ENCODE results near the gene TRMT44.

TRMT44 gene

GRCh38 chr4:8440492-8441311 lies at the start of gene TRMT44, which contains the start of gene ACOX3:
TSS of gene TRMT44 (plus strand) at chr4:8440777. CDS start at chr4:8440823, 46 bp downstream.
TSS of gene ACOX3 (minus strand) at chr4:8440723. CDS start at chr4:8416521, 24,202 bp downstream.
- DNase-seq, result peak; percentile 85 to 99 (median 92)
- intact Hi-C loops (cut with DNase I), result loop anchor here (1.0 kb wide), 1 partner anchor 12 kb away; no protein-coding TSS in a partner anchor

DNA sequence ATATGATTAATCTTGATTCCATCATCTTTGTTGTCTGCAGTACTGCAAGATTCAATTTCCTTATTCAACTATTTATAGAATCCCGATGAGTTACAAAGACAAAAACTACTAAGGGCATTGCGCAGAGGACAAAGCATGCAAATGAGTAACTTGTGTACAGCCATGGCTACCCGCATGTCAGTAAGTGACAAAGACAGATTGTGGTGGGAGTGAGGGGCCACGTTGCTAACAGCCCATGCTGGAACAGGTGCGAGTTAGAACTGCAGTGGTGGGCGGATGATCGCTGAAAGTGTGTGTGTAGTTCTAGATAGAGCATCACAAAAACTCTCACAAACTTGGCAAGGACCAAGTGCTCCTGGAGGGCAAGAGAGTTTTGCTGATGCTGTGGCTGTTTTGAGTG lies 49.5 kb upstream of the TRMT44 start:
- intact Hi-C loops (cut with DNase I), result no loop called here
- DNase-seq, result no peak

DNA sequence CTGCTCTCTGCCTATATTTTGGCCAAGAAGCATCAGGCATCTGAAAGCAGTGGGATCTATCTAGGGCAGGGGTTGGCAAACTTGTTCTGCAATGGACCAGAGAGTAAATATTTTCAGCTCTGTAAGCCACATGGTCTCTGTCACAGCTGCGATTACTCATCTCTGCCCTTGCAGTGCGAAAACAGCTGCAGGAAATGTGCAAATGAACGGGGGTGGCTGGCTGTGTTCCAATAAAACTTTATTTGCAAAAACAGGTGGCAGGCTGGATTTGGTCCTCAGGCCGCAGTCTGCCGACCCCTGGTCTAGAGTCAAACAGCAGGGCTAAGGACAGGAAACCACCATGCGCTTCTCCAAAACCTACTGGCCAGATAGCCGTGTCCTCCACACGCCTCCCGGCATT lies 48.6 kb upstream of the TRMT44 start:
- intact Hi-C loops (cut with DNase I), result no loop called here
- DNase-seq, result peak in 7 of 10 donors; percentile 41 to 88 (median 53)

DNA sequence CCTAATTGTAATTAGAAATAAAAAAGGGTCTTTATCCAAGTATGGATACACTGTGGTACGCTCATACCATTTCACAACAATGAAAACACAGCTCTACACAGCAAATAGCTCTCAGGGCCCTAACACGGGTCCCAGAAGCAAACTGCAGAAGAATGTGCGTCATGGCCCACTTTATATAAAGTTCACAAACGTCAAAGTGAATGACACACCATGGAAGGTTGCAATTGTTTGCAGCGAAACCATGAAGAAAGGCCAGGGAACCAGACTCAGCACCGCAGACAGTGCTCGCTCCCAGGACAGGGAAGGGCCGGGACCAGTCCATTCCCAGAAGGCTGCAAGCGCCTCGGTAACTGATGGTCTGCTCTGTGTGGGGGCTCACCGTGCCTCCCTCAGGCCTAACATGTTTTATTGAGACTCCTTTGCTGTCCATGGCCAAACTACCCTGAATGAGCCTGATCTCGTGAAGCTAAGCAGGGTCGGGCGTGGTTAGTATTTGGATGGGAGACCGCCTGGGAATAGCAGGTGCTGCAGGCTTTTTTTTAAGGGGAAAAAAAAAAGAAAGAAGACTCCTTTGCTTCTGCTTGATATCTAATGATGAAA lies 47.9 kb upstream of the TRMT44 start:
- intact Hi-C loops (cut with DNase I), result no loop called here
- DNase-seq, result no peak

GRCh38 chr4:8393593-8394038 lies 47.0 kb upstream of the TRMT44 start:
- peak in 6 of 10 donors; percentile 36 to 91 (median 59) for DNase-seq
- intact Hi-C loops (cut with DNase I), result loop anchor here (2.0 kb wide), 1 partner anchor 53 kb away; no protein-coding TSS in a partner anchor

GRCh38 chr4:8394061-8394519 lies 46.5 kb upstream of the TRMT44 start:
- DNase-seq, result peak; percentile 39 to 95 (median 72)
- intact Hi-C loops (cut with DNase I), result loop anchor here (2.0 kb wide), 1 partner anchor 53 kb away; no protein-coding TSS in a partner anchor

DNA sequence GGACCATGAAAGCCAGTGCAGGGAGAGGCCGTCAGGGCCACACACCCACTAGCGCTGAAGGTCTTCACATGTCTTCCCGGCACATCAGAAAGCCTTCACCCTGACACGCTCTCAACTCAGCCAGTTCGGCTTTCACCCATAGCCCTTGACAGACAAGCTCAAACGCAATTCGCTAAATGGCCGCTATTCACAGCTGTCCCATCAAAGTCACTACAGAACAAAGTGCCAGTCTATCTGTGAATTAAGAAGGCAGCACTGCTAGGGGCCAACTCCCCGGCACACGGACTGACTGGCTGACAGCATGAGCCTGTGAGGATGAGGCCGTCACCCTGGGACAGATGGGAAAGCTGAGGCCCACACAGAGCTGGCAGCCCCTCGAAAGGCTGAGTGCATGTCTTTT lies 45.8 kb upstream of the TRMT44 start:
- intact Hi-C loops (cut with DNase I), result loop anchor here (2.0 kb wide), 1 partner anchor 54 kb away; no protein-coding TSS in a partner anchor
- DNase-seq, result peak in 5 of 10 donors; percentile 32 to 92 (median 47)

DNA sequence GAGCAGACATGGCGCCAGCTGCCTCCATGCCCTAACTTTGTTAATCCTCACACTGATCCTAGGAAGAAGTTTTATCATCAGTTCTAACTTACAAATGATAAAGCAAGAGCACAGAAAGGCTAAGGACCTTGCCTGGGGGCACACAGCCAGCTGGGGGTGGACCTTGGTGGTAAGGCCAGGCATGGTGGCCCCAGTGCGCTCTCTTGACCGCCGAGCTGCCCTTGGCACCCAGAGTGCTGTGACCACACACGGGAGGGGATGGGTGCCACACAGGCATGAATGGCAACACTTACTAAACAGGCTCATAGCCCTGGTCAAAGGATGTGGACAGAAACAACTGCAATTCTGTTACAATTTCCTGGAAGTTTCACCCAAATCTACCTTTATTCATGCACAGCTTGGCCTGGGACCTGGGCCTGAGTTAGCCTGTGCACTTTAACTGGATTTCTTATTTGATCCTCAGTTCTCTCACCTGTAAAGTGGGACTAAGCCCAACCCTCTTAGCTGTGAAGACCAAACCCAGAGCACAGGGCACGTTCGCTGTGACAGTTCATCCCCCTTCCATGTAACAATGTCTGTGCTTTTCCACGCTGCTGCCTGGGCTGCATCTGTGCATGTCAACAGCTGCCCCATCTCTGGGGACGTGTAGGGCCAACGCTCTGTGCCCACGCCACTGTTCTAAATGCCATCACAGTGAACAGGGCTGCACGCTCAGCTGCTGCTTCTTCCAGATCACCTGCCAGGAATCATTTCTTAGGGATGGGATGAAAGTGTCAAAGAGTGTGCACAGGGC lies 44.9 kb upstream of the TRMT44 start:
- intact Hi-C loops (cut with DNase I), result loop anchor here (2.0 kb wide), 1 partner anchor 55 kb away; no protein-coding TSS in a partner anchor

GRCh38 chr4:8396762-8397406 lies 43.7 kb upstream of the TRMT44 start:
- no peak for DNase-seq
- intact Hi-C loops (cut with DNase I), result no loop called here

More for the DNA sequence above, 44.9 kb upstream of the TRMT44 start:
- no peak for DNase-seq

GRCh38 chr4:8398347-8398746 lies 42.2 kb upstream of the TRMT44 start:
- intact Hi-C loops (cut with DNase I), result no loop called here
- DNase-seq, result peak in 1 of 10 donors; percentile 49

DNA sequence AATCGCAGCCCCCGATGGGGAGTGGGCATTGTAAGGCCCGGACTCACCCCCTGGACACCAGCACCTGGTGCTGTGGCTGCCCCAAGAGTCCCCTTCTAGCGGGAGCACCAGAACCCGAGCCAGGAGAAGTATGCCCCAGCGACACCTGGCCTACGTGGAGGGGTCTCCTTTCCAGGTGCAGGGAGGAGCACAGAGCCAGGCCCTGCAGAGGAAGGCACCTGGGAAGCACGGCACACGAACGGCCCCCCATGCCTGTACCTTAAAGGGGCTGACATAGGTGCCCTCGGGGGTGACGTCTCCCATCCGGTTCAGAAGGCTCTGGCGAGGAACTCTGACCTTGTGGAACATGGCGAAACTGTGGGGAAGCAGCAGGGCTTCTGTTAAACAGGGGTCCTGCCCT lies 41.3 kb upstream of the TRMT44 start:
- peak in 2 of 10 donors; percentile 49 to 67 for DNase-seq
- intact Hi-C loops (cut with DNase I), result no loop called here

GRCh38 chr4:8400632-8401325 lies 39.8 kb upstream of the TRMT44 start:
- peak in 2 of 10 donors; percentile 9 to 77 for DNase-seq
- intact Hi-C loops (cut with DNase I), result loop anchor here (5.0 to 10.0 kb wide), 2 partner anchors 78 to 216 kb away; no protein-coding TSS in a partner anchor

DNA sequence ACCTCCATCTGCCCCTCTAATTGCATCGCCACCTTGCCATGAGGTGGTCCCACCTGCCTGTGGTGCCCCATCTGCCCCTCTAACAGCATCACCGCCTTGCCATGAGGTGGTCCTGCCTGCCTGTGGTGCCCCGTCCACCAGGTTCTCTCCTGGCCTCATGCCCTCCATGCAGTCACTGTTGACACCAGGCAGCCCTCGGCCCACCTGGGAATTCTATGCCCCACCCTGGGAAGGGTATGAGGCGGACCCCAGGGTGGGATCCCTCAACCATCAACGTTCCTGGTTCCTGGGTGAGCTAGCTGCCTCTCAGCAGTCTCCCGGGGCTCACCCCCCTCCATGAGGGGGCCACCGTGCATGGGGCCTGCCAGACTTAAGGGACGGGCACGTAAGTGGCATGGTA lies 38.9 kb upstream of the TRMT44 start:
- peak in 3 of 10 donors; percentile 60 to 76 (median 73) for DNase-seq
- intact Hi-C loops (cut with DNase I), result loop anchor here (2.0 to 10.0 kb wide), 3 partner anchors 79 to 217 kb away; no protein-coding TSS in a partner anchor

DNA sequence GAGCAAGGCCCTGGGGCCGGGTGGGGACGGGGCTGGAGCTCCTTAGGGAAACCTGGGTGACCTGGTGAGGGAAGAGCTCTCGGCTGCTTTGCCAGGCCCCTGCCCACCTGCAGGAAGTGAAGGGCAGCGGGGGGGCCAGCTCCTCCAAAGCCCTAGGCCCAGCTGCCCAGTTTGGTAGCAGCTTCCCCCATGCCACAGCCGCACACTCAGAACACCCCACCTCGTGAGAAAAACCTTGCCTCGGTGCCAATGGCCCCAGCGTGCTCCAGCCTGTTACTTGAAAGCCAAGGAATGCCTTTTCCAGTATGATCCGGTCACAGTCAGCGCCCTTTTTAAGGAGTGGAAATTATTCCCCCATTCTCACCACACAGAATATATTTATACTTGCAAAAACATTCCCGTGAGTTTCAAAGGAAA lies 38.4 kb upstream of the TRMT44 start:
- intact Hi-C loops (cut with DNase I), result loop anchor here (2.0 to 10.0 kb wide), 3 partner anchors 80 to 217 kb away; no protein-coding TSS in a partner anchor
- peak in 2 of 10 donors; percentile 59 to 72 for DNase-seq

- intact Hi-C loops (cut with DNase I), result loop anchor here (1.0 to 10.0 kb wide), 4 partner anchors 80 to 218 kb away; no protein-coding TSS in a partner anchor
- peak in 3 of 10 donors; percentile 65 to 86 (median 81) for DNase-seq
Observed at GRCh38 chr4:8402640-8403039, 37.9 kb upstream of the TRMT44 start.

- intact Hi-C loops (cut with DNase I), result loop anchor here (1.0 to 10.0 kb wide), 4 partner anchors 81 to 218 kb away; no protein-coding TSS in a partner anchor
- DNase-seq, result peak; percentile 69 to 97 (median 89)
Observed at GRCh38 chr4:8403173-8403753, 37.3 kb upstream of the TRMT44 start.

- intact Hi-C loops (cut with DNase I), result loop anchor here (1.0 to 10.0 kb wide), 4 partner anchors 82 to 219 kb away; no protein-coding TSS in a partner anchor
- DNase-seq, result peak in 3 of 10 donors; percentile 26 to 76 (median 64)
Observed at GRCh38 chr4:8403976-8404375, 36.6 kb upstream of the TRMT44 start.

All from posterior cingulate gyrus (tissue), 11 donors.